ENCODE data around the gene HS3ST3A1. TPM values are rescaled to one million over a fixed set of nuclear protein-coding genes. Genes with fewer than 3 reads are reported as not detected.

Gene HS3ST3A1
- total RNA-seq, 5 donors from 2014 or later (not counting 1 experiment from before 2014, with no cell fraction given), result 1.0 to 2.4 TPM; not detected in 3

DNA sequence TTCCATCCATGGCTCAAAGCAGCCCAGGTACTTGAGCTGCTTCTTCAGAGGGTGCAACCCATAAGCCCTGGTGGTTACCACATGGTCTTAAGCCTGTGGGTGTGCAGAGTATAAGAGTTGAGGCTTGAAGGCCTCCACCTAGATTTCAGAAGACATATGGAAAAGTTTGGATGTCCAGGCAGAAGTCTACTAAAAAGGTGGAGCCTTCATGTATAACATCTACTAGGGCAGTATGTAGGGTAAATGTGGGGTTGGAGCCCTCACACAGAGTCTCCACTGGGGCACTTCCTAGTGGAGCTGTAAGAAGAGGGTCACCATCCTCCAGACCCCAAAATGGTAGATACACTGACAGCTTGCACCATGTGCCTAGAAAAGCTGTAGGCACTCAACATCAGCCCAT is 120.9 kb downstream of the HS3ST3A1 start:
- H3K36me3 Mint-ChIP-seq, result no peaks in the 10 kb centered on the region
- CTCF ChIA-PET, result no interaction called here
- no peak overlapping the region for H3K27ac ChIP-seq (ENCODE audit: low read length)
- H3K27ac Mint-ChIP-seq, result no peak overlapping the region
- no peak for ATAC-seq (replicated peaks in 1 of 4)
- no peaks in the 10 kb centered on the region for H3K36me3 ChIP-seq (ENCODE audit: control insufficient read depth in 2 of 2, extremely low read depth in 1 of 2, insufficient read depth in 1 of 2, low read length in 1 of 2)
- no peak overlapping the region for H3K4me3 ChIP-seq (ENCODE audit: control insufficient read depth in 1 of 2, extremely low read depth in 1 of 2, low read length in 1 of 2)
- no peaks in the 10 kb centered on the region for H3K27me3 ChIP-seq (replicated peaks in 1 of 2; ENCODE audit: control insufficient read depth in 2 of 2, extremely low read depth in 1 of 2, insufficient read depth in 2 of 2, low read length in 1 of 2)
- H3K4me1 ChIP-seq (ENCODE audit: control insufficient read depth in 1 of 2, extremely low read depth in 1 of 2, insufficient read depth in 2 of 2, low read length in 2 of 2), result no peaks in the 10 kb centered on the region
- H3K4me1 Mint-ChIP-seq, result no peaks in the 10 kb centered on the region
- no peak for DNase-seq
- peaks cover 13 to 15% (median 14%) of the 10 kb centered on the region in 3 donors for H3K9me3 Mint-ChIP-seq
- H3K27me3 Mint-ChIP-seq, result peaks cover 3 to 4% of the 10 kb centered on the region in 2 donors
- H3K9me3 ChIP-seq, result no peaks in the 10 kb centered on the region
- POLR2A ChIA-PET, result no interaction called here
- H3K4me3 Mint-ChIP-seq, result no peak overlapping the region

DNA sequence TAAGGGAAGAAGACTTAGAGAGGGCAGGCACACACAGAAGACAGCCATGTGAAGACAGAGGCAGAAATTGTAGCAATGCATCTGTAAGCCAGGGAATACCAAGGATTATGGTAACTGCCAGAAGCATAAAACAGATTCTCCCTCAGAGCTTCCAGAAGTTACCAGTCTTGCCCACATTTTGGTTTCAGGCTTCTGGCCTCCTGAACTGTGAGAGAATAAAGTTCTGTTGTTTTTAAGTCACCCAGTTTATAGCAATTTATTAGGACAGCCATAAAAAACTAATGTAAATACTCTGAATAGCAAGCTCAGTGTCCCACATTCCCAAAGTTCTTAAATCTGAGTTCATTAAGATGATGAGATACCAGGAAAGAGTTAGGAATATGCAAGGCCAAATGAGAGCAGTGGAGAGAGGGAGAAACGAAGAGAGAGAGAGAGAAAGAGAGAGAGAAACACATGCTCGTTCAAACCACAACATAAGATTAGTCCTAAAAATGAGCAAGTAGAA is 123.4 kb downstream of the HS3ST3A1 start:
- H3K27me3 ChIP-seq (replicated peaks in 1 of 2; ENCODE audit: control insufficient read depth in 2 of 2, extremely low read depth in 1 of 2, insufficient read depth in 2 of 2, low read length in 1 of 2), result no peaks in the 10 kb centered on the region
- no peak overlapping the region for H3K27ac ChIP-seq (ENCODE audit: low read length)
- Mint-ChIP-seq H3K27ac (no peak overlapping the region), H3K4me1 (no peaks in the 10 kb centered on the region), H3K4me3 (no peak overlapping the region), H3K27me3 (peaks cover 5 to 9% of the 10 kb centered on the region in 2 donors), H3K36me3 (no peaks in the 10 kb centered on the region), H3K9me3 (peaks cover 13 to 15% (median 14%) of the 10 kb centered on the region in 3 donors)
- WGBS (ENCODE audit: insufficient coverage), result no CpG with 5 or more reads among the region's 2 CpGs
- H3K36me3 ChIP-seq (ENCODE audit: control insufficient read depth in 2 of 2, extremely low read depth in 1 of 2, insufficient read depth in 1 of 2, low read length in 1 of 2), result no peaks in the 10 kb centered on the region
- DNase-seq, result no peak
- H3K4me1 ChIP-seq (ENCODE audit: control insufficient read depth in 1 of 2, extremely low read depth in 1 of 2, insufficient read depth in 2 of 2, low read length in 2 of 2), result no peaks in the 10 kb centered on the region
- CTCF ChIA-PET, result no interaction called here
- POLR2A ChIA-PET, result no interaction called here
- H3K4me3 ChIP-seq (ENCODE audit: control insufficient read depth in 1 of 2, extremely low read depth in 1 of 2, low read length in 1 of 2), result no peak overlapping the region
- H3K9me3 ChIP-seq, result no peaks in the 10 kb centered on the region
- no peak for ATAC-seq (replicated peaks in 1 of 4)

DNA sequence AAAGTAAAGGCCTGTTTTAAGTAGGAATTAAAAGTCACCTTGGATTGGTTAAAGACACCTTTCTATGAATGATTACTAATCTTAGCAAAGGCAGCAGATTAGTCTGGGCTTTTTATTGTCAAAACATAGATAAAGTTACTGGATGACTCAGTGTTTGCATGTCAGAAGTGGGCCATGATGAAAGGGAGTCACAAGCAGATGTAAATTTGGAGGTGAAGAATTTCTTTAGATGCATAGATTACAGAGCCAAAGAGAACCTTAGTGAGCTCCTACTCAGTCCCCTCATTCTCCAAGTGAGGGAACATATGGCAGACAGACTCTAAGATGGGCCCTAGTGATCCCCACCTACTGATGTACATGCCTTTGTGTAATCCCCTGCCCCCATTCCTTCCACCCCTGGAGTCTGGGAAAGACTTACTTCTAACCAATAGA is 124.5 kb downstream of the HS3ST3A1 start:
- no peak overlapping the region for H3K4me3 ChIP-seq (ENCODE audit: control insufficient read depth in 1 of 2, extremely low read depth in 1 of 2, low read length in 1 of 2)
- H3K9me3 ChIP-seq, result no peaks in the 10 kb centered on the region
- H3K4me1 Mint-ChIP-seq, result no peaks in the 10 kb centered on the region
- H3K9me3 Mint-ChIP-seq, result peaks cover 13 to 15% (median 14%) of the 10 kb centered on the region in 3 donors
- H3K27ac ChIP-seq (ENCODE audit: low read length), result no peak overlapping the region
- no peak overlapping the region for H3K4me3 Mint-ChIP-seq
- peaks cover 5 to 13% of the 10 kb centered on the region in 2 donors for H3K27me3 Mint-ChIP-seq
- no peaks in the 10 kb centered on the region for H3K36me3 Mint-ChIP-seq
- no peaks in the 10 kb centered on the region for H3K36me3 ChIP-seq (ENCODE audit: control insufficient read depth in 2 of 2, extremely low read depth in 1 of 2, insufficient read depth in 1 of 2, low read length in 1 of 2)
- no peaks in the 10 kb centered on the region for H3K27me3 ChIP-seq (replicated peaks in 1 of 2; ENCODE audit: control insufficient read depth in 2 of 2, extremely low read depth in 1 of 2, insufficient read depth in 2 of 2, low read length in 1 of 2)
- no peak overlapping the region for H3K27ac Mint-ChIP-seq
- ChIA-PET POLR2A (no interaction called here), CTCF (no interaction called here)
- ATAC-seq (replicated peaks in 1 of 4), result no peak
- no peaks in the 10 kb centered on the region for H3K4me1 ChIP-seq (ENCODE audit: control insufficient read depth in 1 of 2, extremely low read depth in 1 of 2, insufficient read depth in 2 of 2, low read length in 2 of 2)
- no peak for DNase-seq

DNA sequence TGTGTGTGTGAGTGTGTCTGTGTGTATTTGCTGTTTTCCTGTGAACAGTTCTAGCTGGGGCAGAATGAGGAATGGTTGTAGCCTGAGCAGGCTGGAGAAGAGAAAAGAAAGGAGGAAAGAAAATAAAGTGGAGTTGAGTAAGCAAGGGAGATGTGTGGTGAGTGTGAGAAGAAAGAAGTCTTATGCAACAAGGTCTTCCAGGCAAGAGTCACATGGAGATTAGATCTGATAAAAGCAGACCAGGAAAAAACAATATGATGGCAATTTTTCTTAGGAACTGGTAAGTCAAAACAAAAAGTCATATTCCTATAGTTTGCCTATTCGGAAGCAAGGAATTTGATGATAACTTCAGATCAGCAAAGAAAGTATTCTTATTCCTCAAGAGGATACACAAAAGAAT is 125.0 kb downstream of the HS3ST3A1 start:
- CTCF ChIA-PET, result no interaction called here
- Mint-ChIP-seq H3K36me3 (no peaks in the 10 kb centered on the region), H3K4me3 (no peak overlapping the region), H3K9me3 (peaks cover 12 to 14% (median 13%) of the 10 kb centered on the region in 3 donors), H3K27ac (no peak overlapping the region), H3K4me1 (no peaks in the 10 kb centered on the region), H3K27me3 (peaks cover 5 to 13% of the 10 kb centered on the region in 2 donors)
- Histone ChIP-seq H3K9me3 (no peaks in the 10 kb centered on the region), H3K27me3 (replicated peaks in 1 of 2; ENCODE audit: control insufficient read depth in 2 of 2, extremely low read depth in 1 of 2, insufficient read depth in 2 of 2, low read length in 1 of 2) (no peaks in the 10 kb centered on the region), H3K4me1 (ENCODE audit: control insufficient read depth in 1 of 2, extremely low read depth in 1 of 2, insufficient read depth in 2 of 2, low read length in 2 of 2) (no peaks in the 10 kb centered on the region), H3K4me3 (ENCODE audit: control insufficient read depth in 1 of 2, extremely low read depth in 1 of 2, low read length in 1 of 2) (no peak overlapping the region), H3K27ac (ENCODE audit: low read length) (no peak overlapping the region), H3K36me3 (ENCODE audit: control insufficient read depth in 2 of 2, extremely low read depth in 1 of 2, insufficient read depth in 1 of 2, low read length in 1 of 2) (no peaks in the 10 kb centered on the region)
- DNase-seq, result no peak
- POLR2A ChIA-PET, result no interaction called here
- WGBS (ENCODE audit: insufficient coverage), result no CpG with 5 or more reads among the region's 1 CpG
- ATAC-seq (replicated peaks in 1 of 4), result no peak

DNA sequence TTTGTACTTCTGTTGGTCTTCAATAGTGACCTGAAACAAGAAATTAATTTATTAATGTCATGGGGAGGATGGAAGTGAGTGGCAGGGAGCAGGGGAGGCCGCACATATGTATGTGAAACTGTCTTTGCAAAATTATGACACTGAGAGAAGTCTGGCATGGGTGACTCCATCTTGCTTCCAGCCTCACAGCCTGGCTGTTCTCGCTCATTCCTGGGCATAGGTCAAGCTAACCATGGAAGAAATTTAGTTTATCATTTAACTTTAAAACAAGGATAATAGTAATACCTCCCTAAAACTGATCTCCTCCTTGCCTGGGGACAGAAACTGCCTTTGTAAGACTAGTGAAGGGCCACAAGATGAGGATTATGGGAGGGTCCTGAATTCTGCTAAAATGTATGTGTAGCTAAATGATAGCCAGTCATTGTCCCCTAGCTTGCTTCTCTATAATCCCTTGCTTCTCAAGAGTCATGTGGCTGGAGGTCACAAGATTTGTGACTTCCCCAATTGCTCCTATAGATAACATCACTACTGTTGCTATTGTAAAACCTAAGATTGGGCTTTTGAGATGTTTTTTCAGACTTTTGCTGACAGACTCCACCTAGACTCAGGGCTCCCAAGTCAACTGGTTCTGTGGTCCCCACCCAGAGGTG is 126.0 kb downstream of the HS3ST3A1 start:
- Histone ChIP-seq H3K27me3 (replicated peaks in 1 of 2; ENCODE audit: control insufficient read depth in 2 of 2, extremely low read depth in 1 of 2, insufficient read depth in 2 of 2, low read length in 1 of 2) (no peaks in the 10 kb centered on the region), H3K27ac (ENCODE audit: low read length) (no peak overlapping the region), H3K4me1 (ENCODE audit: control insufficient read depth in 1 of 2, extremely low read depth in 1 of 2, insufficient read depth in 2 of 2, low read length in 2 of 2) (no peaks in the 10 kb centered on the region), H3K9me3 (no peaks in the 10 kb centered on the region), H3K4me3 (ENCODE audit: control insufficient read depth in 1 of 2, extremely low read depth in 1 of 2, low read length in 1 of 2) (no peak overlapping the region), H3K36me3 (ENCODE audit: control insufficient read depth in 2 of 2, extremely low read depth in 1 of 2, insufficient read depth in 1 of 2, low read length in 1 of 2) (no peaks in the 10 kb centered on the region)
- POLR2A ChIA-PET, result no interaction called here
- DNase-seq, result no peak
- Mint-ChIP-seq H3K4me1 (no peaks in the 10 kb centered on the region), H3K9me3 (peaks cover 7 to 13% (median 10%) of the 10 kb centered on the region in 3 donors), H3K4me3 (no peak overlapping the region), H3K36me3 (no peaks in the 10 kb centered on the region), H3K27ac (no peak overlapping the region), H3K27me3 (peaks cover 5 to 13% of the 10 kb centered on the region in 2 donors)
- no CpG with 5 or more reads among the region's 2 CpGs for WGBS (ENCODE audit: insufficient coverage)
- no peak for ATAC-seq (replicated peaks in 1 of 4)
- CTCF ChIA-PET, result no interaction called here

DNA sequence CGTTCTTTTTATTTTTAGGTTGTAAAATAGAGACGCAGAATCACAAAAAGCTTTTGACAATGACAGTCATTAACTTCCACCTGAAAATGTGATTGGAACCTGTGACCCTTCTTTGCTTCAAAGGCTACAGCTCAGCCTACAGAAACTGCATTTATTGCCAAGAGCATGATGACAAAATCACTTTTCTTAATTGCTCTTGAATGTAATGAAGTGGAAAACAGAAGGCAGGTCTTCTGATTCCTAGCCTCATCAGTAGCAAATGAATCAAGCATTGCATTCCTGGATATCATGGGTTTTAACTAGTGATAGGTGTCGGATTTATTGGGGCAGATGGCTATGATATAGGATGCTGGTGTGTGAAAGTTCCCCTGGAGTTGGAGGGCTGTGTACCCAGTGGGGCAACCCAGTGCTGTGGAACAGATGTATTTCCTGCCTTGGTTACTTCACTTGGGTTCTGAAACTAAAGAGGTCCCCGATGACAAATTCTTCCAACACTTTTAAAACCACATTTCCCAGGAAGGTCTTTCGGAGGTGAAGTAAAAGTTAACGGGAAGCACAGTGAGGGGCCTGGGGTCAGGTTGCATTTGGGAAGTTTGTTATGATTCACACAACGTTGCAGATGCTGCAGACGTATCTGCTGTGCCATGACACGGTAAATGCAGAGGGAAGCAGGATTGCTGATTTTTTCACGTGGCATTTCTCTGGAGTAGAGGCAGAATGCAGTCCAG is 127.5 kb downstream of the HS3ST3A1 start:
- CTCF ChIA-PET, result no interaction called here

More for the DNA sequence above, 127.5 kb downstream of the HS3ST3A1 start:
- Histone ChIP-seq H3K36me3 (ENCODE audit: control insufficient read depth in 2 of 2, extremely low read depth in 1 of 2, insufficient read depth in 1 of 2, low read length in 1 of 2) (no peaks in the 10 kb centered on the region), H3K4me3 (ENCODE audit: control insufficient read depth in 1 of 2, extremely low read depth in 1 of 2, low read length in 1 of 2) (no peak overlapping the region), H3K4me1 (ENCODE audit: control insufficient read depth in 1 of 2, extremely low read depth in 1 of 2, insufficient read depth in 2 of 2, low read length in 2 of 2) (no peaks in the 10 kb centered on the region), H3K9me3 (no peaks in the 10 kb centered on the region), H3K27me3 (replicated peaks in 1 of 2; ENCODE audit: control insufficient read depth in 2 of 2, extremely low read depth in 1 of 2, insufficient read depth in 2 of 2, low read length in 1 of 2) (no peaks in the 10 kb centered on the region), H3K27ac (ENCODE audit: low read length) (no peak overlapping the region)
- Mint-ChIP-seq H3K27me3 (peaks cover 5 to 13% of the 10 kb centered on the region in 2 donors), H3K36me3 (no peaks in the 10 kb centered on the region), H3K4me3 (no peak overlapping the region), H3K27ac (no peak overlapping the region), H3K4me1 (no peaks in the 10 kb centered on the region), H3K9me3 (peaks cover 0 to 6% (median 0%) of the 10 kb centered on the region in 3 donors)
- ATAC-seq (replicated peaks in 1 of 4) (no peak), DNase-seq (no peak)
- POLR2A ChIA-PET, result no interaction called here
- 76% methylated on average over 5 of the region's 10 CpGs for WGBS (ENCODE audit: insufficient coverage)
